ENCODE results near the gene NDUFAF8. TPM values are rescaled to one million over a fixed set of nuclear protein-coding genes. Genes with fewer than 3 reads are reported as not detected.

Gene NDUFAF8
- polyA plus RNA-seq, 2 of the 4 experiments (the other 2 are of a cell fraction) = 179 to 308 TPM

DNA sequence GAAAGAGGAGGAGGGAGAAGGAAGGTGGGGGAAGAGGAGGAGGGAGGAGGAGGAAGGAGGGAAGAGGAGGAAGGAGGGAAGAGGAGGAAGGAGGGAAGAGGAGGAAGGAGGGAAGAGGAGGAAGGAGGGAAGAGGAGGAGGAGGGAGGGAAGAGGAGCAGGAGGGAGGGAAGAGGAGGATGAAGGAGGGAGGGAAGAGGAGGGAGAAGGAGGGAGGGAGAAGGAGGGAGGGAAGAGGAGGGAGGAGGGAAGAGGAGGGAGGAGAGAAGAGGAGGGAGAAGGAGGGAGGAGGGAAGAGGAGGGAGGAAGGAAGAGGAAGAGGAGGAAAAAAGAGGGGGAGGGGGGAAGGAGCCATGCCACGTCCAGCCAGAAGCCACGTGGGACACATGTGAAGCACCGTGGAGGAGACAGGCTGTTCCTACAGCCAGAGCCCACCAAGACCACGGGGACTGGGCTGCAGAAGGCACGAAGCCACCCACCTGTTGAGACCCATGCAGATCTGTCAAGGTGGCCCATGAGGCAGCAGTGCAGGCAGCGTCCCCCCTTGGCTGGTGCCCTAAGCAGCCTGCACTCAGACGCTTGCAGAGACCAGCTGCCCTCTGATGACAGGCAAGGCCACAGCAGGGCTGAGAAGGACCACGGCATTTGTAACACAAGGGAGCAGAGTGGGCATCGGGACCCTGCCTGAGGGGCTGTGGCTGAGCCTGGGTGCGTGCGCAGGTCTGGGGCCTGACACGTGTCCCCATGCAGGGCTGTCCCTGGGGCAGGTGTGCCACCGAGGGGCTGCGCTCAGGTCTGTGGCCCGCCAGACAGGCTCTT, 10.3 kb downstream of the NDUFAF8 start:
- H3K9me3 ChIP-seq = no peaks in the 10 kb centered on the region
- no peak overlapping the region for H3K4me2 ChIP-seq
- no peak for TF ChIP-seq KDM5A (IDR thresholded peaks at IDR 0.05)
- TF ChIP-seq, protein P1, sequence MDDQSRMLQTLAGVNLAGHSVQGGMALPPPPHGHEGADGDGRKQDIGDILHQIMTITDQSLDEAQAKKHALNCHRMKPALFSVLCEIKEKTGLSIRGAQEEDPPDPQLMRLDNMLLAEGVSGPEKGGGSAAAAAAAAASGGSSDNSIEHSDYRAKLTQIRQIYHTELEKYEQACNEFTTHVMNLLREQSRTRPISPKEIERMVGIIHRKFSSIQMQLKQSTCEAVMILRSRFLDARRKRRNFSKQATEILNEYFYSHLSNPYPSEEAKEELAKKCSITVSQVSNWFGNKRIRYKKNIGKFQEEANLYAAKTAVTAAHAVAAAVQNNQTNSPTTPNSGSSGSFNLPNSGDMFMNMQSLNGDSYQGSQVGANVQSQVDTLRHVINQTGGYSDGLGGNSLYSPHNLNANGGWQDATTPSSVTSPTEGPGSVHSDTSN (IDR thresholded peaks at IDR 0.05) = peak; percentile 38
- WGBS (ENCODE audit: missing lambda C conversion rate) = 90% methylated on average over 11 of the region's 15 CpGs
- ATAC-seq (peak in 1 of 2 experiments; percentile 57; a peak in 2 of 6 replicates), FAIRE-seq (peak; percentile 88), DNase-seq (ENCODE audit: low read depth in 1 of 2, low spot score in 1 of 2) (peak in 1 of 2 experiments; percentile 57)
- no peak overlapping the region for H3K27ac ChIP-seq
- POLR2A ChIA-PET = no interaction called here
- H3K4me3 ChIP-seq = no peak overlapping the region
- no peaks in the 10 kb centered on the region for H3K4me1 ChIP-seq
- CTCF ChIA-PET = interaction anchor here (2.1 to 2.8 kb wide), 2 partner anchors 11 to 235 kb away, joined by 10 to 13 read pairs; no protein-coding TSS in a partner anchor

DNA sequence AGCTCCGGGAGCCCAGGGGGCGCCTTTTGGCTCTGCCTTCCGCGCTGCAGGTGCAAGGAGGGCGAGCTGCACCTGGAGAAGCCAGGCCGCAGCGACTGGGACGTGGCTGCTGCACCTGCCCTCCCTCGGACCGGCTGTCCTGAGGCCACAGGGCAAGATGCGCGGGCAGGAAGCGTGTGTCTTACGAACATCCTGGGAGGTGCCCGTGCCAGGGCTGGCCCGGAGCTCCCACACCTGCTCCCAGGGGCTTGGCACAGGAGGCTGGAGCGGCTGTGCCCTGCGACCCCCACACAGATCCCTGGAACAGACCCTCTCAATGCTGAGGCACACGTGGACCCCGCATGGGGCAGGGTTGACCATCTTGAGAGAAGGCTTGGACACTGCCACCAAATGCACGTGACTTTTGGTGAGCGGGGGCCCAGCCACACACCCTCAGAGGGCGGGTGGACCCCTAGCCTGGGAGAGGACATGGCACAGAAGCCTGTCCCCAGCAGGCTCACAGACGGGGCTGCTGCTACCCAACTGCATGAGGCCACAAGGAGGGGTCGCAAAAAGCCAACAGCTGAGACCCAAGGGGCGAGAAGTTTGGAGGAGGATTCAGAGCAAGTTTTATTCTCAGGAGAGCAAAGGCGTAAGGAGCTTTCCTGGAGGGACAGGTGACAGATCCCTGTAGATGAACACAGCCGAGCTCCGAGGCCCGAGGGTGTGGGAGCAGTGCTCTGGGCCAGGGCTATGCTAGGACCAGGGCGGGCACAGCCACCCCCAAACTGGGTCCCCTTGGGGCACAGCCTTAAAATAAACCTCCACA, 11.4 kb downstream of the NDUFAF8 start:
- Histone ChIP-seq H3K4me2 (no peak overlapping the region), H3K4me3 (no peak overlapping the region), H3K4me1 (peaks cover 5% of the 10 kb centered on the region; the same call in 2 of the 3 replicates), H3K9me3 (no peaks in the 10 kb centered on the region), H3K27ac (no peak overlapping the region)
- POLR2A ChIA-PET = no interaction called here
- TF ChIP-seq, protein P2, sequence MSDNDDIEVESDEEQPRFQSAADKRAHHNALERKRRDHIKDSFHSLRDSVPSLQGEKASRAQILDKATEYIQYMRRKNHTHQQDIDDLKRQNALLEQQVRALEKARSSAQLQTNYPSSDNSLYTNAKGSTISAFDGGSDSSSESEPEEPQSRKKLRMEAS (IDR thresholded peaks at IDR 0.05) = no peak
- TF ChIP-seq CBX8 (IDR thresholded peaks at IDR 0.05) (no peak), HES2 (IDR thresholded peaks at IDR 0.05) (no peak), CHD4 (IDR thresholded peaks at IDR 0.05; ENCODE audit: borderline replicate concordance) (no peak), CBX2 (IDR thresholded peaks at IDR 0.05; ENCODE audit: borderline replicate concordance, low read depth) (no peak), JUNB (IDR thresholded peaks at IDR 0.05) (no peak), SREBF2 (IDR thresholded peaks at IDR 0.05) (no peak), HDAC2 (IDR thresholded peaks at IDR 0.05) (no peak)
- TF ChIP-seq, protein P3, sequence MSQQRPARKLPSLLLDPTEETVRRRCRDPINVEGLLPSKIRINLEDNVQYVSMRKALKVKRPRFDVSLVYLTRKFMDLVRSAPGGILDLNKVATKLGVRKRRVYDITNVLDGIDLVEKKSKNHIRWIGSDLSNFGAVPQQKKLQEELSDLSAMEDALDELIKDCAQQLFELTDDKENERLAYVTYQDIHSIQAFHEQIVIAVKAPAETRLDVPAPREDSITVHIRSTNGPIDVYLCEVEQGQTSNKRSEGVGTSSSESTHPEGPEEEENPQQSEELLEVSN (IDR thresholded peaks at IDR 0.05; ENCODE audit: borderline replicate concordance, low read depth) = no peak
- no peak for FAIRE-seq
- no peak for DNase-seq (ENCODE audit: low read depth in 1 of 2, low spot score in 1 of 2)
- ATAC-seq = no peak
- CTCF ChIA-PET = interaction anchor here (0.6 to 14.8 kb wide), 7 partner anchors 10 to 887 kb away, joined by 3 to 129 read pairs (median 5); partner anchors contain the start of gene SLC38A10
- 91% methylated on average over 27 of the region's 31 CpGs for WGBS (ENCODE audit: missing lambda C conversion rate)

DNA sequence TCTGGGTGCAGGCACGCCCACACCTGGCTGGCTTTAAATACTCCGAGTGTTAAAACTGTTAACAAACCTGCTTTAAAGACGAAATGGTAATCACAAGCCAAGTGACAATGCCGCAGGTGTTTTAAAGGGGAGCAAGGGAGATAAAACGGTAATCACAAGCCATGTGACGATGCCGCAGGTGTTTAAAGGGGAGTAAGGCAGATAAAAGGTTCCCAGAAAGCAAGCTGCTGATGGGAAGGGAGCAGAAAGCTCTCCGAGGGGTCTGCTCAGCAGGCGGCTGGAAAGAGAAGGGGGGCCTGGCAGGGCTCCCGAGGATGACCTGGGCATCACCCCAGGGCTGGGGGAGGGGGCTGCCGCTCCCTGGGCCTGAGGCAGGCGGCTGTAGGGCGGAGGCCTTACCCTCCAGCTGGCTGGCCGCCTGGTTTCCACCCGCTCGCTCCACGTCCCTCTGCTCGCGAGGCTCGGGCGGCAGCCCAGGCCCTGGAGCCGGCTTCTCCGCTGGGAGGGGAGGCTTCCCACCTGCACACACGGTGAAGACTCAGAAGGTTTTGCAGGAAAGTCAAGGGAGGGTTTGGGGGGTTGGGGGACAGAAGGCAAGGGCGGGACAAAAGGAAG, 12.1 kb downstream of the NDUFAF8 start:
- no peak for ATAC-seq
- H3K4me1 ChIP-seq = peaks cover 9% of the 10 kb centered on the region
- H3K27ac ChIP-seq = no peak overlapping the region
- H3K9me3 ChIP-seq = no peaks in the 10 kb centered on the region
- no peak for DNase-seq (ENCODE audit: low read depth in 1 of 2, low spot score in 1 of 2)
- no peak for FAIRE-seq
- no peak for TF ChIP-seq SREBF2 (IDR thresholded peaks at IDR 0.05)
- TF ChIP-seq POLR2A (IDR thresholded peaks at IDR 0.05; ENCODE audit: low read length) = no peak
- TF ChIP-seq, protein P1 (IDR thresholded peaks at IDR 0.05) = no peak
- no peak for TF ChIP-seq NR3C1 (IDR thresholded peaks at IDR 0.05)
- no peak for TF ChIP-seq ZNF302 (CRISPR knock-in tag; IDR thresholded peaks at IDR 0.05)
- TF ChIP-seq ZFP36 (IDR thresholded peaks at IDR 0.05; ENCODE audit: borderline replicate concordance, partially characterized antibody) = no peak
- TF ChIP-seq, protein P3 (IDR thresholded peaks at IDR 0.05; ENCODE audit: borderline replicate concordance, low read depth) = no peak
- TF ChIP-seq KDM5A (IDR thresholded peaks at IDR 0.05) = no peak
- TF ChIP-seq KDM1A (IDR thresholded peaks at IDR 0.05; ENCODE audit: low read depth) = no peak
- no peak for TF ChIP-seq CHD2 (IDR thresholded peaks at IDR 0.05; ENCODE audit: low read length, partially characterized antibody)
- no peak for TF ChIP-seq USF2 (IDR thresholded peaks at IDR 0.05)
- TF ChIP-seq NFE2L2 (conservative IDR thresholded peaks at IDR 0.05; ENCODE audit: low read length) = no peak
- no peak for TF ChIP-seq TFCP2L1 (CRISPR knock-in tag; IDR thresholded peaks at IDR 0.05)
- TF ChIP-seq JUNB (IDR thresholded peaks at IDR 0.05) = no peak
- TF ChIP-seq EHF (CRISPR knock-in tag; IDR thresholded peaks at IDR 0.05) = no peak
- no peak for TF ChIP-seq ZSCAN20 (CRISPR knock-in tag; IDR thresholded peaks at IDR 0.05)
- no peak for TF ChIP-seq RARB (CRISPR knock-in tag; IDR thresholded peaks at IDR 0.05)
- TF ChIP-seq MAFK (IDR thresholded peaks at IDR 0.05; ENCODE audit: partially characterized antibody) = no peak
- no peak for TF ChIP-seq EP300 (IDR thresholded peaks at IDR 0.05)
- POLR2A ChIA-PET = no interaction called here
- H3K4me2 ChIP-seq = no peak overlapping the region
- CTCF ChIA-PET = interaction anchor here (0.9 to 14.8 kb wide), 7 partner anchors 10 to 350 kb away, joined by 3 to 129 read pairs (median 5); partner anchors contain the start of gene SLC38A10
- no peak overlapping the region for H3K4me3 ChIP-seq
- WGBS (ENCODE audit: missing lambda C conversion rate) = 87% methylated on average over 25 of the region's 25 CpGs
